CD14-positive monocyte (primary cell): ENCODE measurements around the gene IGF2BP2. TPM values are rescaled to one million over a fixed set of nuclear protein-coding genes. Genes with fewer than 3 reads are reported as not detected.

Source experiments
- DNase-seq, 3 donors: peaks; one replicate each; pipeline ENCODE4 v3.0.0-alpha.2; 2011 to 2022
- H2AFZ ChIP-seq: 2 replicates; pipeline ENCODE4 v1.6.0; 2012; ENCODE audit warnings: mild to moderate bottlenecking, low read depth, low read length, inconsistent platforms; ENCODE audit not compliant: insufficient read depth, poor library complexity, severe bottlenecking
- H3K27ac ChIP-seq, 2 donors: 1 replicate in 1 of 2; 2 replicates in 1 of 2; pipeline ENCODE4 v1.5.1; 2012 to 2013; ENCODE audit warnings: low read length in 2 of 2, control low read depth in 1 of 2, inconsistent platforms in 1 of 2, low read depth in 1 of 2, mild to moderate bottlenecking in 1 of 2
- H3K27me3 ChIP-seq, 2 donors: one replicate each; pipeline versions ENCODE4 v1.6.0 to v1.6.1; 2011 to 2013; ENCODE audit warnings: low read length in 2 of 2; ENCODE audit not compliant: control insufficient read depth in 2 of 2, insufficient read depth in 2 of 2
- H3K36me3 ChIP-seq, 2 donors: replicated peaks in 1 of 2; 1 replicate in 1 of 2; 2 replicates in 1 of 2; pipeline versions ENCODE4 v1.5.1 to v1.6.1; 2012 to 2013; ENCODE audit warnings: low read length in 2 of 2, control low read depth in 1 of 2, inconsistent platforms in 1 of 2, mild to moderate bottlenecking in 1 of 2; ENCODE audit not compliant: insufficient read depth in 2 of 2, control insufficient read depth in 1 of 2
- H3K4me1 ChIP-seq, 2 donors: 1 replicate in 1 of 2; 2 replicates in 1 of 2; pipeline versions ENCODE4 v1.5.1 to v1.6.1; 2012 to 2013; ENCODE audit warnings: low read length in 2 of 2, control low read depth in 1 of 2, inconsistent platforms in 1 of 2, mild to moderate bottlenecking in 1 of 2, moderate library complexity in 1 of 2; ENCODE audit not compliant: insufficient read depth in 2 of 2, control insufficient read depth in 1 of 2
- H3K4me2 ChIP-seq: replicated peaks from 2 replicates; pipeline ENCODE3; 2012; ENCODE audit warnings: low read length, moderate library complexity, mild to moderate bottlenecking; ENCODE audit not compliant: poor library complexity, severe bottlenecking; ENCODE audit errors: extremely low read depth
- H3K4me3 ChIP-seq, 3 experiments: fragments of 200-600 bp in 1 of 3; sonication (generic) in 1 of 3; replicated peaks in 1 of 3; 1 replicate in 2 of 3; 2 replicates in 1 of 3; pipeline ENCODE4 v1.5.1; 2011 to 2013; ENCODE audit warnings: low read length in 3 of 3, mild to moderate bottlenecking in 3 of 3, control low read depth in 2 of 3, low read depth in 2 of 3, inconsistent platforms in 1 of 3, moderate library complexity in 1 of 3
- H3K79me2 ChIP-seq: 2 replicates; pipeline ENCODE4 v1.6.0; 2012; ENCODE audit warnings: mild to moderate bottlenecking, control low read depth, inconsistent platforms, low read length, moderate library complexity; ENCODE audit not compliant: insufficient read depth
- H3K9ac ChIP-seq: 2 replicates; pipeline ENCODE4 v1.6.0; 2017; ENCODE audit warnings: low read length, mild to moderate bottlenecking; ENCODE audit not compliant: insufficient read depth, poor library complexity, severe bottlenecking
- H3K9me3 ChIP-seq, 2 donors: replicated peaks in 1 of 2; 1 replicate in 1 of 2; 2 replicates in 1 of 2; pipeline versions ENCODE4 v1.5.1 to v1.6.1; 2012 to 2013; ENCODE audit warnings: low read length in 2 of 2, control low read depth in 1 of 2; ENCODE audit not compliant: control insufficient read depth in 1 of 2, insufficient read depth in 1 of 2
- H4K20me1 ChIP-seq: 2 replicates; pipeline ENCODE4 v1.6.0; 2012; ENCODE audit warnings: mild to moderate bottlenecking, low read length, control low read depth, moderate library complexity; ENCODE audit not compliant: insufficient read depth
- H3K27ac Mint-ChIP-seq, 7 donors: one replicate each; pipeline ENCODE4 v1.8.0; 2020; ENCODE audit warnings: mild to moderate bottlenecking in 7 of 7, mixed read lengths in 7 of 7, moderate library complexity in 6 of 7, inconsistent platforms in 2 of 7
- H3K27me3 Mint-ChIP-seq, 3 donors: one replicate each; pipeline ENCODE4 v1.8.0; 2021 to 2022; ENCODE audit warnings: low read depth in 3 of 3, mild to moderate bottlenecking in 3 of 3, mixed read lengths in 3 of 3, moderate library complexity in 3 of 3, inconsistent platforms in 1 of 3
- H3K36me3 Mint-ChIP-seq, 2 donors: one replicate each; pipeline ENCODE4 v1.8.0; 2020; ENCODE audit warnings: mixed read lengths in 2 of 2, inconsistent platforms in 1 of 2, mild to moderate bottlenecking in 1 of 2
- H3K4me1 Mint-ChIP-seq: one replicate; pipeline ENCODE4 v1.8.0; 2020; ENCODE audit warnings: mild to moderate bottlenecking, mixed read lengths
- H3K4me3 Mint-ChIP-seq, 2 donors: one replicate each; pipeline ENCODE4 v1.8.0; 2020; ENCODE audit warnings: mild to moderate bottlenecking in 2 of 2, mixed read lengths in 2 of 2, moderate library complexity in 1 of 2
- H3K9me3 Mint-ChIP-seq, 7 donors: one replicate each; pipeline ENCODE4 v1.8.0; 2020 to 2022; ENCODE audit warnings: mixed read lengths in 7 of 7, mild to moderate bottlenecking in 6 of 7, moderate library complexity in 6 of 7, inconsistent platforms in 2 of 7
- WGBS: methylation state at CpG from one replicate; pipeline ENCODE4 v1.1.5; 2013; ENCODE audit warnings: missing lambda C conversion rate; ENCODE audit not compliant: insufficient coverage; 5-methylcytosine and 5-hydroxymethylcytosine counted together
- intact Hi-C, 2 donors: fragments of 100-400 bp; cut with micrococcal nuclease; formaldehyde crosslinking; loops; one replicate each; pipeline versions ENCODE4 v1.15.0 to v1.15.1; 2023
- polyA plus RNA-seq, 3 donors: library from polyadenylated mRNA; depleted of rRNA in 1 of 3; unstranded in 2 of 3; stranded (reverse) in 1 of 3; fragments of 300-500 nt in 2 of 3; fragments of >200 nt in 1 of 3; fragmentation: Illumina TruSeq in 2 of 3; gene quantifications; 1 replicate in 2 of 3; 2 replicates in 1 of 3; pipeline ENCODE4 v1.2.3, GENCODE V29; 2012 to 2021
- TF ChIP-seq, protein P1 (sequence below): fragments of 200-600 bp; IDR thresholded peaks from one replicate; pipeline ENCODE4 v1.8.0; 2022; ENCODE audit warnings: antibody characterized with exemption, mild to moderate bottlenecking

The IGF2BP2 gene
- polyA plus RNA-seq, 3 donors, result 0.78 to 2.8 (median 1.00) TPM

DNA sequence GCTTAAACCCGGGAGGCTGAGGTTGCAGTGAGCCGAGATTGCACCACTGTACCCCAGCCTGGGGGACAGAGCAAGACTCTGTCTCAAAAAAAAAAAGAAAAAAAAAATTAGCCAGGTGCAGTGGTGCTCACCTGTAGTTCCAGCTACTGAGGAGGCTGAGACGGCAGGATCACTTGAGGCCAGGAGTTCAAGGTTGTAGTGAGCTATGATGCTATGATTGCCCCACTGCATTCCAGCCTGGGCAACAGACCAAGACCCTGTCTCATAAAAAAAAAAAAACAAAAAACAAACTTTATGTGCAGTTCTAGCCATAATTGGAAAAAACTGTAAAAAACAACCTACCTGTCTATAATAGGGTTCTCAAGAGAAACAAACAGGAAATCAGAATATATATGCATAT, 39.9 kb upstream of the IGF2BP2 start:
- no peak overlapping the region for H3K4me3 Mint-ChIP-seq
- H3K27ac Mint-ChIP-seq, result no peak overlapping the region
- intact Hi-C loops, result no loop called here
- Histone ChIP-seq H3K4me1 (no peaks in the 10 kb centered on the region), H4K20me1 (no peaks in the 10 kb centered on the region), H2AFZ (no peak overlapping the region), H3K36me3 (no peaks in the 10 kb centered on the region), H3K27me3 (peaks cover 0 to 2% of the 10 kb centered on the region in 2 donors), H3K4me3 (no peak overlapping the region), H3K79me2 (no peaks in the 10 kb centered on the region), H3K4me2 (no peak overlapping the region), H3K9me3 (no peaks in the 10 kb centered on the region), H3K9ac (no peak overlapping the region), H3K27ac (no peak overlapping the region)
- peaks cover 0 to 2% (median 0%) of the 10 kb centered on the region in 7 donors for H3K9me3 Mint-ChIP-seq
- H3K27me3 Mint-ChIP-seq, result peaks cover 0 to 6% (median 3%) of the 10 kb centered on the region in 3 donors
- TF ChIP-seq, protein P1, sequence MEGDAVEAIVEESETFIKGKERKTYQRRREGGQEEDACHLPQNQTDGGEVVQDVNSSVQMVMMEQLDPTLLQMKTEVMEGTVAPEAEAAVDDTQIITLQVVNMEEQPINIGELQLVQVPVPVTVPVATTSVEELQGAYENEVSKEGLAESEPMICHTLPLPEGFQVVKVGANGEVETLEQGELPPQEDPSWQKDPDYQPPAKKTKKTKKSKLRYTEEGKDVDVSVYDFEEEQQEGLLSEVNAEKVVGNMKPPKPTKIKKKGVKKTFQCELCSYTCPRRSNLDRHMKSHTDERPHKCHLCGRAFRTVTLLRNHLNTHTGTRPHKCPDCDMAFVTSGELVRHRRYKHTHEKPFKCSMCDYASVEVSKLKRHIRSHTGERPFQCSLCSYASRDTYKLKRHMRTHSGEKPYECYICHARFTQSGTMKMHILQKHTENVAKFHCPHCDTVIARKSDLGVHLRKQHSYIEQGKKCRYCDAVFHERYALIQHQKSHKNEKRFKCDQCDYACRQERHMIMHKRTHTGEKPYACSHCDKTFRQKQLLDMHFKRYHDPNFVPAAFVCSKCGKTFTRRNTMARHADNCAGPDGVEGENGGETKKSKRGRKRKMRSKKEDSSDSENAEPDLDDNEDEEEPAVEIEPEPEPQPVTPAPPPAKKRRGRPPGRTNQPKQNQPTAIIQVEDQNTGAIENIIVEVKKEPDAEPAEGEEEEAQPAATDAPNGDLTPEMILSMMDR, result no peak
- no peaks in the 10 kb centered on the region for H3K4me1 Mint-ChIP-seq
- no peaks in the 10 kb centered on the region for H3K36me3 Mint-ChIP-seq
- DNase-seq, result no peak
- 93% methylated on average over 3 of the region's 3 CpGs for WGBS

DNA sequence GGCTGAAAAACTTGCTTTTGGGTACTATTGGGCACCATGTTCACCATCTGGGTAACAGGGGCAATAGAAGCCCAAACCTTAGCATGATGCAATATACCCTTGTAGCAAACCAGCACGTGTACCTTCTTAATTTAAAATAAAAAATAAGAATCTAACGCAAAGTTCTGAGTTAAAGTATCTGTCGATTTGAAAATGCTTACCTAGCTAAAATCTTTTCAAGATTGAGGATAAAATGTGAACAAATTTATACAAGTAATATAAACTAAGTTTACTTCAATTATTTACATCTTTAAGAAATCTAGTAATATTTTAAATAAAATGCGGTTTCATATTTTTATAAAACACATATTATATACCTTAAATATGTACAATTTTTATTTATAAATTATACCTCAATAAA, 38.1 kb upstream of the IGF2BP2 start:
- Mint-ChIP-seq H3K36me3 (no peaks in the 10 kb centered on the region), H3K4me3 (no peak overlapping the region)
- no peak overlapping the region for H2AFZ ChIP-seq

More for the DNA sequence above, 38.1 kb upstream of the IGF2BP2 start:
- TF ChIP-seq, protein P1, result no peak
- Mint-ChIP-seq H3K4me1 (no peaks in the 10 kb centered on the region), H3K27ac (no peak overlapping the region), H3K9me3 (peaks cover 0 to 3% (median 0%) of the 10 kb centered on the region in 7 donors), H3K27me3 (peaks cover 0 to 4% (median 3%) of the 10 kb centered on the region in 3 donors)
- H3K9me3 ChIP-seq, result peaks cover 0 to under 1% of the 10 kb centered on the region in 2 donors
- no peak overlapping the region for H3K9ac ChIP-seq
- intact Hi-C loops, result no loop called here
- H3K79me2 ChIP-seq, result no peaks in the 10 kb centered on the region
- no peaks in the 10 kb centered on the region for H3K36me3 ChIP-seq
- no peaks in the 10 kb centered on the region for H3K4me1 ChIP-seq
- H3K27ac ChIP-seq, result no peak overlapping the region
- H3K4me3 ChIP-seq, result no peak overlapping the region
- no CpG with 5 or more reads among the region's 4 CpGs for WGBS
- DNase-seq, result no peak
- H3K4me2 ChIP-seq, result no peak overlapping the region
- H3K27me3 ChIP-seq, result peaks cover 0 to 2% of the 10 kb centered on the region in 2 donors
- no peaks in the 10 kb centered on the region for H4K20me1 ChIP-seq
